Mesodermal cell (in vitro differentiated cells): ENCODE measurements around the gene GARIN5B.
"Not testable (repeated sequence)": the region's sequence is repeated elsewhere in the genome, so short reads cannot be mapped to it uniquely, and the experiment has no call there.

Source experiments
- H3K27ac ChIP-seq: 2 replicates; pipeline ENCODE4 v1.7.0; 2013; ENCODE audit warnings: mild to moderate bottlenecking, low read depth, low read length, moderate library complexity; ENCODE audit not compliant: severe bottlenecking
- H3K36me3 ChIP-seq: 2 replicates; pipeline ENCODE4 v1.7.1; 2013; ENCODE audit warnings: mild to moderate bottlenecking, low read length, moderate library complexity; ENCODE audit not compliant: control insufficient read depth, insufficient read depth
- H3K4me1 ChIP-seq: one replicate; pipeline ENCODE4 v1.7.1; 2013; ENCODE audit warnings: mild to moderate bottlenecking, low read length; ENCODE audit not compliant: insufficient read depth, control insufficient read depth, poor library complexity, severe bottlenecking
- H3K4me3 ChIP-seq: 2 replicates; pipeline ENCODE4 v1.7.0; 2013; ENCODE audit warnings: low read length, control low read depth, mild to moderate bottlenecking; ENCODE audit not compliant: insufficient read depth, poor library complexity, severe bottlenecking; ENCODE audit errors: extremely low read depth
- H3K9me3 ChIP-seq: 2 replicates; pipeline ENCODE4 v1.7.1; 2013; ENCODE audit warnings: mild to moderate bottlenecking, low read length, moderate library complexity; ENCODE audit not compliant: control insufficient read depth
- WGBS, 2 experiments: methylation state at CpG; one replicate each; pipeline ENCODE4 v1.1.5; 2013; ENCODE audit warnings: missing lambda C conversion rate in 2 of 2; ENCODE audit not compliant: insufficient coverage in 2 of 2; 5-methylcytosine and 5-hydroxymethylcytosine counted together

The GARIN5B gene

GRCh38 chr19:55401390-55401789 is 38.3 kb upstream of the GARIN5B start:
- Histone ChIP-seq H3K36me3 (peaks cover 61% of the 10 kb centered on the region), H3K4me1 (peaks cover 12% of the 10 kb centered on the region)
- not testable (repeated sequence) for H3K4me3 ChIP-seq, H3K27ac ChIP-seq, H3K9me3 ChIP-seq
- WGBS, 2 experiments: 76% methylated on average over 4 of the region's 28 CpGs; no CpG with 5 or more reads in 1 of the 2 experiments

DNA sequence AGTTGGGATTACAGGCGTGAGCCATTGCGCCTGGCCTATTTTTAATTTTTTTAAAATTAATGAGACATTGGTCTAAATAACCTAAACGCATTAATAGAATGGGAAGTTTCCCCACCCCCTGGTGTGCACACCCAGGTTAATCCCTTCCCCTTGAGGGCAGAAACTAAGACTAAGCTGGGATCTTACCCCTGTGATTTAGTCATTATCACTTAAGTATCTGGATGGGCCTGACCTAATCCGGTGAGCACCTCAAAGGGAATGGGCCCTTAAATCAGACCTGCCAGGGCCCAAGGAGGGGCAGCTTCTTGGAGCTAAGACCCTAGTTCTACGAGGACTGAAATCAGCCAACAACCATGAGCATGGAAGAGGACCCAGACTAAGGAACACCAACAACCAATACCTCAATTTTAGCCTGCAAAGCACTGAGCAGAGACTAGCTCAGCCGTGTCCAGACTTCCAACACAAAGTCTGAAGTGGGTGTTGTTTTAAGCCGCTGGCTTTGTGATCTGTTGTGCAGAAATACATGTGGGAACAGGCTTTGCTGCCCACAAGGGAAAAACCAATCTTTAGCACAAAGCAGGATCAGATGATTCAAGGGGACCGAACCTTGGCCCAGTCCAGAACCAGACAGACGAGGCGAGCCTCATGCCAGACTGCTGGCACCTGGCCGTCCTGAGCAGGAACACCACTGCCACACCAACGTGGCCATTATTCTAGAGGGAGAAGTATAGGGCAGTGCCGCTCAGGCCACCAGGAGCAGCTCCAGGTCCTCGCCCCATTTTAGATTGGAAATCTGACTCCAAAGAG is 37.4 kb upstream of the GARIN5B start:
- H3K36me3 ChIP-seq: peaks cover 52% of the 10 kb centered on the region
- 97 to 98% methylated on average over 10 to 11 of the region's 14 CpGs for WGBS, 2 experiments
- no peak overlapping the region for H3K27ac ChIP-seq
- H3K4me1 ChIP-seq: peaks cover 3% of the 10 kb centered on the region
- H3K9me3 ChIP-seq: no peaks in the 10 kb centered on the region
- no peak overlapping the region for H3K4me3 ChIP-seq

DNA sequence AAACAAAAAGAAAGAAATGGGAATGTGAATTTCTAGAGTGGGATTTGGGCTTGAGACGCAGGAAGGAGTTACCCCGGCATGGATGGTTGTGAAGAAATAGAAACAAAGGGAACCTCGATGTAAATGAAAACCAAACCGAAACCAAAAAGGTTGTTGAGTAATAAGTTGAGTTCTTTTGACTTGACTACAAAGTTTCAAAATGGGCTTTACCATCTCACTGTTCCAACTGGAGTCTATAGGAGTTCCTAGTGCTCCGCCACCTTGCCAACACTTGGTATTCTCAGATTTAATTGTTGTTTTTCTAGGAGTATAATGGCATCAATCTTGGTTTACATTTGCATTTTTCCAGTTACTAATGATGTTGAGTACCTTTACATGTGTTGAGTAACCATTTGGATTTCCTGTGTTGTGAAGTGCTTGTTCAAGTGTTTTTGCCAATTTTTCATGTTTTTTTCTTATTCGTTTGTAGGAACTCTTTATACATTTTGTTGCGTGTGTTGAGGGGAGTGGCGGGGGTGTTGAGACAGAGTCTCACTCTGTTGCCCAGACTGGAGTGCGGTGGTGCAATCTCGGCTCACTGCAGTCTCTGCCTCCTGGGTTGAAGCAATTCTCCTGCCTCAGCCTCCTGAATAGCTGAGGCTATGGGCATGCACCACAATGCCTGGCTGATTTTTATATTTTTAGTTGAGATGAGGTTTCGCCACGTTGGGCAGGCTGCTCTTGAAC is 35.3 kb upstream of the GARIN5B start:
- Histone ChIP-seq H3K9me3 (no peaks in the 10 kb centered on the region), H3K27ac (no peak overlapping the region), H3K4me3 (no peak overlapping the region), H3K4me1 (no peaks in the 10 kb centered on the region), H3K36me3 (peaks cover 30% of the 10 kb centered on the region)
- 94 to 97% methylated on average over 9 of the region's 12 CpGs for WGBS, 2 experiments

- WGBS, 2 experiments: 28 to 32% methylated on average over 15 to 17 of the region's 18 CpGs
- Histone ChIP-seq H3K27ac (peak overlapping the region; percentile 41), H3K4me1 (peaks cover 22% of the 10 kb centered on the region), H3K9me3 (no peaks in the 10 kb centered on the region), H3K36me3 (peaks cover 31% of the 10 kb centered on the region), H3K4me3 (no peak overlapping the region)
These were observed 30.0 kb upstream of the GARIN5B start for GRCh38 chr19:55392820-55393761.

DNA sequence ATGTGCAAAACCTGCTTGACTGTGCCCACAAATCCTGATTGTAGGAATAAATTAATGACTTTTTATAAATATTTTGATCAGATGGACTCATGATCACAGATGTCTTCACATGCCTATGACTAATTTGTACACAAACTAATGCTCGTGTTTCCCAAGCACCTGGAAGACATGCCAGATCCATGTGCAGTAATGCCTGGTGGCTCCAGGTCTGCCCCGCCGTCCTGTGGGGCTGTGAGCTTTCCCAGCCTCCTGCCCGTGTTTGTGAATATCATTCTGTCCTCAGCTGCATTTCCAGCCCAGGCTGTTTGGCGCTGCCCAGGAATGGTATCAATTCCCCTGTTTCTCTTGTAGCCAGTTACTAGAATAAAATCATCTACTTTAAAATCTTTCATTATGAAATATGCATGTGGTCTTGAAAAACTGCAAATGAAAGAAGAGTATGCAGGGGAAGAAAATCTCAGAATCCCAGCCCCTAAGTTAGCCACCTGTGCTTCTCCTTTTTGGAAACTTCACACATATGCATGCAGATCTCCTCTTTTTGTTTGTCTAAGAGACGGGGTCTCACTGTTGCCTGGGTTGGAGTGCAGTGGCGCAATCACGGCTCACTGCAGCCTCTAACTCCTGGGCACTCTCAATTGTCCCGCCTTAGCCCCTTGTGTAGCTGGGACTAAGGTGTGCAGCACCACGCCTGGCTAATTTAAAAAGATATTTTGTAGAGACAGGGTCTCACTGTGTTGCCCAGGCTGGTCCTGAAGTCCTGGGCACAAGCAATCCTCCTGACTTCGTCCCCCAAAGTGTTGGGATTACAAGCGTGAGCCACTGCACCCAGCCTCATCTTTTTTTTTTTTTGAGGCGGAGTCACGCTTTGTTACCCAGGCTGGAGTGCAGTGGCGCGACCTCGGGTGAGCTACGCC is 28.9 kb upstream of the GARIN5B start:
- Histone ChIP-seq H3K27ac (no peak overlapping the region), H3K36me3 (peaks cover 42% of the 10 kb centered on the region), H3K4me1 (peaks cover 34% of the 10 kb centered on the region), H3K4me3 (no peak overlapping the region), H3K9me3 (no peaks in the 10 kb centered on the region)
- WGBS, 2 experiments: 52 to 59% methylated on average over 14 to 17 of the region's 18 CpGs

DNA sequence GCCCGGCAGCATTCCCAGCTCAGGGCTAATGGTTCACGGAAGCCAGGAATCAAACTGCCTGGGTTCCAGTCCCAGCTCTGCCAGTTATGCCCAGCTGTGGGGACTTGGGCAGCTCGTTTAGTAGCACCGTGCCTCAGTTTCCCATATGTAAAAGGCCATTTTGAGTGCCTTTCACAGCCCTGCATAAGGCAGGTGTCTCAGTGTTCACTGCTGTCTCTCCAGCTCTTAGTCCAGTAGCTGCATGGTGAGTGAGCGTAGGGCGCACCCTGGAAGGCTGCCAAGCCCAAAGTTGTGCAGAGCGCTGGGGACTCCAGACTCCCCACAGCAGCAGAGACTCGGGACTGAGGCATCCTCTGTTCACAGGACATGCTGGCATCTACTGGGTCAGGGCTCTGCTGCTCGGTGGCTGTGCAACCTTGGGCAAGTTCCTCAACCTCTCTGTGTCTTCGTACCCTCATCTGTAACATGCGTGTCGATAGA is 28.2 kb upstream of the GARIN5B start:
- no peaks in the 10 kb centered on the region for H3K9me3 ChIP-seq
- H3K4me1 ChIP-seq: peaks cover 34% of the 10 kb centered on the region
- H3K27ac ChIP-seq: no peak overlapping the region
- 94% methylated on average over 9 to 12 of the region's 12 CpGs for WGBS, 2 experiments
- H3K4me3 ChIP-seq: no peak overlapping the region
- H3K36me3 ChIP-seq: peaks cover 49% of the 10 kb centered on the region

DNA sequence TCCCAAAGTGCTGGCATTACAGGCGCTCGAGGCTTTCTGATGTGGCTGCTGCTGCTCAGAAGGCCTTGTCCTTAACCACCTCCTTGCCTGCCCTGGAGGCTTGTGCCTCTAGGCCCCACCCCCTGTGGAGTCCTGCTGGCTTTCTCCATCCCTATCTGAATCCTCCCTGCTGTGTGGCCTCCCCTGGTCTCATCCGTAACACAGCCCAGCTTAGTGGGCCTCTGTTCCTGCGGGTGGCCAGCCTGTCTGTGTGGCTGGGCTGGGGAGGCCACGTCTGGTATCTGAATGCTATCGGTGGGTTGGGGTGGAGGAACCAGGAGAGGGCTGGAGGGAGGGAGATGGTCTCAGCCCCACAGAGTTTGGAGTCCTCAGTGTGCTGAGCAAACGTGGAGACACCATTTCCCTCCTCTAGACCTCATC is 27.4 kb upstream of the GARIN5B start:
- WGBS, 2 experiments: 65 to 77% methylated on average over 5 to 6 of the region's 7 CpGs
- H3K9me3 ChIP-seq: no peaks in the 10 kb centered on the region
- H3K4me3 ChIP-seq: no peak overlapping the region
- peaks cover 34% of the 10 kb centered on the region for H3K4me1 ChIP-seq
- no peak overlapping the region for H3K27ac ChIP-seq
- peaks cover 49% of the 10 kb centered on the region for H3K36me3 ChIP-seq

DNA sequence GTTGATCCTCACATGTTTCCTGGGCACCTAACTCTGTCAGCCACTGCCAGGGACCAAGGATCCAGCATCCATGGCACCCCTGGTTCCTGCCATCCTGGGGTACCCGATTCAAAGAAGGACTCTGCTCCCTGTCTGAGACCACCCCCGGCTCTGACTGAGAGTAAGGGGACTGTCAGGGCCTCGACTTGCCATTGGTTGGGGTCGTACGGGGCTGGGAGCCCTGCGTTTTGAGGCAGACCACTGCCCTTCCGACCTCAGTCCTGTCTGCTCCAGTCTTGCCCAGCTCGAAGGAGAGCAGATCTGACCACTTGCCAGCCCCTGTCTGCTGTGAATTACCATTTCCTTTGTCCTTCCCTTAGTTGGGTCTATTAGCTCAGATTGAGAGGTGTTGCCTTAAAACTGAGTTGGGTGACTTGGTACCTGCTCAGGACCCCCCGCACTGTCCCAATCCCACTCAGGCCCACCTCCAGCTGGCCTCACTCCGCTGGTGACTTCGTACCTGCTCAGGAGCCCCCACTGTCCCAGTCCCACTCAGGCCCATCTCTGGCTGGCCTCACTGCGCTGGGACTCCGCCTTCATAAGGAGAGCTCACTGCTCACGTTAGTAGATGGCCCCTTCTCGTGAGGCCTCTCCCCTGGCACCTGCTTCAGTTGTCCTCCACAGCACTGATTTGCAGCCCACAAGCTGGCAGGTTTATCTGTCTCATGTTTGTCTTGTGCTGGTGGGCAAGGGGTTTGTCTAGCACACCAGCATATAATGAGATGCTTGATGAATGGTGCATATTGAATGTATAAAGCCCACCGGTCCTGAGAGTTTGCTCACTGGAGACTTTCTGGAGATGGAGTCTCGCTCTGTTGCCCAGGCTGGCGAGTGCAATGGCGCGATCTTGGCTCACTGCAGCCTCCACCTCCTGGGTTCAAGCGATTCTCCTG is 26.6 kb upstream of the GARIN5B start:
- Histone ChIP-seq H3K9me3 (no peaks in the 10 kb centered on the region), H3K4me3 (no peak overlapping the region), H3K36me3 (peaks cover 49% of the 10 kb centered on the region), H3K27ac (no peak overlapping the region), H3K4me1 (peaks cover 38% of the 10 kb centered on the region)
- WGBS, 2 experiments: 88 to 94% methylated on average over 15 to 19 of the region's 21 CpGs
